Heart left ventricle (tissue), 13 donors: ENCODE measurements around the gene PIMREG.

ENCODE experiments used
- POLR2A ChIP-seq, 2 donors: fragments of 450-650 bp; IDR thresholded peaks; one replicate each; pipeline ENCODE4 v1.6.1; 2017; ENCODE audit warnings: antibody characterized with exemption in 2 of 2, mild to moderate bottlenecking in 2 of 2, moderate library complexity in 2 of 2
- TF ChIP-seq, protein P1 (sequence below), 12 donors: fragments of 200-600 bp; sonication (generic) in 4 of 12; IDR thresholded peaks; one replicate each; pipeline versions ENCODE4 v1.5.0 to v1.8.0; 2018 to 2022; ENCODE audit warnings: antibody characterized with exemption in 12 of 12, mild to moderate bottlenecking in 5 of 12
- donor health status: ischemic (EF 13 %, LVEDD 7.1; RV severe dilation, severe dysfunction).
- donor health status: DM: no; HTN: yes; CAD: no.
- donor health status: DM: no; HTN: no; CAD: no.
- donor health status: ischemic (EF 25% LVEDD 6.9; RV normal size, moderate dysfunction).
- donor health status: ischemic (EF 25% LVEDD 5.7; RV mildly dilated, moderate dysfunction).
- donor health status: ischemic (EF 35%, LVEDD 5.7; RV mildly dilated, moderate dysfunction).
- donor health status: nonischemic (EF 11% LVEDD 7.7; RV severe dilation, severe dysfunction).
- donor health status: DM: yes; HTN: yes; CAD: no.
- donor health status: PGD.
- donor health status: ischemic (EF 29% LVEDD 5.4; RV normal size, mild dysfunction).
- donor health status: nonischemic (EF 23%, LVEDD 6.1; RV moderate dilation, normal function).

DNA sequence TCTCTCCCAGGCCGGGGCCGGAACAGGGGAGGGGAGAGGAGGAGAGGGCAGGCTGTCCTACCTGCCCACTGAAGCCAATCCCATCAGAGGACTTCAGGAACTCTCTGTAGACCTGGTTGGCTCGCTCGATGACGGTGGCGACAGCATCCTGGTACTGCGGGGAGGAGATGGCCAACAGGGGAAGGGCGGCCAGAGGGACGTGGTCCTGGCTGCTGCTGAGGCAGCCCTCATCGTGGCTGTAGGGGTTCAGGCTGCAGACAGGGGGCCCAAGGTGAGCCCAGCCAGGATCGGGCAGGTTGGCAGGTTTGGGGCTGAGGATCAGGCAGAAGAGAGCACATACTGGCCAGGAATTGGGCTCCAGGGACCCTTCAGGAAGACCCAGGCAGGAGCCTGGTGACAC, 34.2 kb downstream of the PIMREG start:
- TF ChIP-seq, protein P1, sequence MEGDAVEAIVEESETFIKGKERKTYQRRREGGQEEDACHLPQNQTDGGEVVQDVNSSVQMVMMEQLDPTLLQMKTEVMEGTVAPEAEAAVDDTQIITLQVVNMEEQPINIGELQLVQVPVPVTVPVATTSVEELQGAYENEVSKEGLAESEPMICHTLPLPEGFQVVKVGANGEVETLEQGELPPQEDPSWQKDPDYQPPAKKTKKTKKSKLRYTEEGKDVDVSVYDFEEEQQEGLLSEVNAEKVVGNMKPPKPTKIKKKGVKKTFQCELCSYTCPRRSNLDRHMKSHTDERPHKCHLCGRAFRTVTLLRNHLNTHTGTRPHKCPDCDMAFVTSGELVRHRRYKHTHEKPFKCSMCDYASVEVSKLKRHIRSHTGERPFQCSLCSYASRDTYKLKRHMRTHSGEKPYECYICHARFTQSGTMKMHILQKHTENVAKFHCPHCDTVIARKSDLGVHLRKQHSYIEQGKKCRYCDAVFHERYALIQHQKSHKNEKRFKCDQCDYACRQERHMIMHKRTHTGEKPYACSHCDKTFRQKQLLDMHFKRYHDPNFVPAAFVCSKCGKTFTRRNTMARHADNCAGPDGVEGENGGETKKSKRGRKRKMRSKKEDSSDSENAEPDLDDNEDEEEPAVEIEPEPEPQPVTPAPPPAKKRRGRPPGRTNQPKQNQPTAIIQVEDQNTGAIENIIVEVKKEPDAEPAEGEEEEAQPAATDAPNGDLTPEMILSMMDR (IDR thresholded peaks at IDR 0.05): no peak
- TF ChIP-seq POLR2A (IDR thresholded peaks at IDR 0.05): no peak
